Neural crest cell (in vitro differentiated cells): ENCODE measurements around the gene MRGPRF. TPM values are rescaled to one million over a fixed set of nuclear protein-coding genes. Genes with fewer than 3 reads are reported as not detected.

ENCODE experiments used
- DNase-seq: peaks from one replicate; pipeline ENCODE4 v3.0.0; 2021; ENCODE audit warnings: low read depth, mixed read lengths, low spot score
- H3K27ac Mint-ChIP-seq: one replicate; pipeline ENCODE4 v1.8.0; 2021; ENCODE audit warnings: mild to moderate bottlenecking, mixed read lengths; ENCODE audit not compliant: unreplicated experiment
- H3K27me3 Mint-ChIP-seq: 2 replicates; pipeline ENCODE4 v1.8.0; 2021; ENCODE audit warnings: low read depth, mild to moderate bottlenecking, mixed read lengths
- H3K36me3 Mint-ChIP-seq: 2 replicates; pipeline ENCODE4 v1.8.0; 2021; ENCODE audit warnings: low read depth, mild to moderate bottlenecking, mixed read lengths
- H3K4me1 Mint-ChIP-seq: 2 replicates; pipeline ENCODE4 v1.8.0; 2021; ENCODE audit warnings: mixed read lengths
- H3K4me3 Mint-ChIP-seq: one replicate; pipeline ENCODE4 v1.8.0; 2021; ENCODE audit warnings: mild to moderate bottlenecking, mixed read lengths
- H3K9me3 Mint-ChIP-seq: 2 replicates; pipeline ENCODE4 v1.8.0; 2021; ENCODE audit warnings: mixed read lengths
- CTCF ChIP-seq: fragments of 200-600 bp; sonication (generic); conservative IDR thresholded peaks from 2 replicates; pipeline ENCODE4 v1.5.0; 2021; ENCODE audit warnings: antibody characterized with exemption, mild to moderate bottlenecking
- total RNA-seq: library from RNA; stranded (reverse); gene quantifications from 2 replicates; pipeline ENCODE4 v1.2.1, GENCODE V29; 2021

The MRGPRF gene
- total RNA-seq, 1 donor from 2014 or later = 0.23 TPM

GRCh38 chr11:69024509-69024908 lies 11.5 kb upstream of the MRGPRF start:
- DNase-seq = no peak
- no peak for TF ChIP-seq CTCF
- Mint-ChIP-seq H3K9me3 (no peaks in the 10 kb centered on the region), H3K4me1 (no peaks in the 10 kb centered on the region), H3K4me3 (no peak overlapping the region), H3K27ac (peak overlapping the region; percentile 12), H3K36me3 (no peaks in the 10 kb centered on the region), H3K27me3 (no peaks in the 10 kb centered on the region)

- Mint-ChIP-seq H3K4me1 (no peaks in the 10 kb centered on the region), H3K36me3 (no peaks in the 10 kb centered on the region), H3K27ac (no peak overlapping the region), H3K4me3 (no peak overlapping the region), H3K27me3 (no peaks in the 10 kb centered on the region), H3K9me3 (peaks cover under 1% of the 10 kb centered on the region)
- no peak for DNase-seq
- no peak for TF ChIP-seq CTCF
Observed at GRCh38 chr11:69022260-69022659, 9.2 kb upstream of the MRGPRF start.

- no peak for TF ChIP-seq CTCF
- no peak for DNase-seq
- Mint-ChIP-seq H3K4me1 (no peaks in the 10 kb centered on the region), H3K36me3 (no peaks in the 10 kb centered on the region), H3K27me3 (peaks cover 5% of the 10 kb centered on the region), H3K4me3 (no peak overlapping the region), H3K27ac (no peak overlapping the region), H3K9me3 (peaks cover 4% of the 10 kb centered on the region)
Observed at GRCh38 chr11:69018924-69019323, 5.9 kb upstream of the MRGPRF start.

GRCh38 chr11:69017951-69018350 lies 4.9 kb upstream of the MRGPRF start:
- Mint-ChIP-seq H3K36me3 (no peaks in the 10 kb centered on the region), H3K4me1 (no peaks in the 10 kb centered on the region), H3K9me3 (peaks cover 4% of the 10 kb centered on the region), H3K27ac (no peak overlapping the region), H3K27me3 (peaks cover 12% of the 10 kb centered on the region), H3K4me3 (no peak overlapping the region)
- no peak for TF ChIP-seq CTCF
- DNase-seq = no peak

- no peak for DNase-seq
- H3K36me3 Mint-ChIP-seq = no peaks in the 10 kb centered on the region
- H3K27me3 Mint-ChIP-seq = peaks cover 25% of the 10 kb centered on the region
- no peak for TF ChIP-seq CTCF
- H3K4me1 Mint-ChIP-seq = peaks cover 7% of the 10 kb centered on the region
- no peak overlapping the region for H3K4me3 Mint-ChIP-seq
- H3K9me3 Mint-ChIP-seq = peaks cover 4% of the 10 kb centered on the region
- H3K27ac Mint-ChIP-seq = no peak overlapping the region
Observed at GRCh38 chr11:69014898-69015549, 2.0 kb upstream of the MRGPRF start.
